ENCODE data around the gene NCKAP5L.

GRCh38 chr12:49828133-49829091 is at the start of gene NCKAP5L:
- no peak for TF ChIP-seq EZH2 (IDR thresholded peaks at IDR 0.05; ENCODE audit: low read depth, unreplicated experiment)
- no peak for TF ChIP-seq ZNF331 (CRISPR knock-in tag; IDR thresholded peaks at IDR 0.05; ENCODE audit: low read depth)
- TF ChIP-seq, protein P1, sequence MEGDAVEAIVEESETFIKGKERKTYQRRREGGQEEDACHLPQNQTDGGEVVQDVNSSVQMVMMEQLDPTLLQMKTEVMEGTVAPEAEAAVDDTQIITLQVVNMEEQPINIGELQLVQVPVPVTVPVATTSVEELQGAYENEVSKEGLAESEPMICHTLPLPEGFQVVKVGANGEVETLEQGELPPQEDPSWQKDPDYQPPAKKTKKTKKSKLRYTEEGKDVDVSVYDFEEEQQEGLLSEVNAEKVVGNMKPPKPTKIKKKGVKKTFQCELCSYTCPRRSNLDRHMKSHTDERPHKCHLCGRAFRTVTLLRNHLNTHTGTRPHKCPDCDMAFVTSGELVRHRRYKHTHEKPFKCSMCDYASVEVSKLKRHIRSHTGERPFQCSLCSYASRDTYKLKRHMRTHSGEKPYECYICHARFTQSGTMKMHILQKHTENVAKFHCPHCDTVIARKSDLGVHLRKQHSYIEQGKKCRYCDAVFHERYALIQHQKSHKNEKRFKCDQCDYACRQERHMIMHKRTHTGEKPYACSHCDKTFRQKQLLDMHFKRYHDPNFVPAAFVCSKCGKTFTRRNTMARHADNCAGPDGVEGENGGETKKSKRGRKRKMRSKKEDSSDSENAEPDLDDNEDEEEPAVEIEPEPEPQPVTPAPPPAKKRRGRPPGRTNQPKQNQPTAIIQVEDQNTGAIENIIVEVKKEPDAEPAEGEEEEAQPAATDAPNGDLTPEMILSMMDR (conservative IDR thresholded peaks at IDR 0.05; ENCODE audit: low read depth in 2 of 2), result no peak
- peak; percentile 77 for TF ChIP-seq POLR2AphosphoS5 (IDR thresholded peaks at IDR 0.05; ENCODE audit: low read depth)
- TF ChIP-seq EZH2phosphoT487 (IDR thresholded peaks at IDR 0.05; ENCODE audit: unreplicated experiment), result no peak
- TF ChIP-seq, protein P2, sequence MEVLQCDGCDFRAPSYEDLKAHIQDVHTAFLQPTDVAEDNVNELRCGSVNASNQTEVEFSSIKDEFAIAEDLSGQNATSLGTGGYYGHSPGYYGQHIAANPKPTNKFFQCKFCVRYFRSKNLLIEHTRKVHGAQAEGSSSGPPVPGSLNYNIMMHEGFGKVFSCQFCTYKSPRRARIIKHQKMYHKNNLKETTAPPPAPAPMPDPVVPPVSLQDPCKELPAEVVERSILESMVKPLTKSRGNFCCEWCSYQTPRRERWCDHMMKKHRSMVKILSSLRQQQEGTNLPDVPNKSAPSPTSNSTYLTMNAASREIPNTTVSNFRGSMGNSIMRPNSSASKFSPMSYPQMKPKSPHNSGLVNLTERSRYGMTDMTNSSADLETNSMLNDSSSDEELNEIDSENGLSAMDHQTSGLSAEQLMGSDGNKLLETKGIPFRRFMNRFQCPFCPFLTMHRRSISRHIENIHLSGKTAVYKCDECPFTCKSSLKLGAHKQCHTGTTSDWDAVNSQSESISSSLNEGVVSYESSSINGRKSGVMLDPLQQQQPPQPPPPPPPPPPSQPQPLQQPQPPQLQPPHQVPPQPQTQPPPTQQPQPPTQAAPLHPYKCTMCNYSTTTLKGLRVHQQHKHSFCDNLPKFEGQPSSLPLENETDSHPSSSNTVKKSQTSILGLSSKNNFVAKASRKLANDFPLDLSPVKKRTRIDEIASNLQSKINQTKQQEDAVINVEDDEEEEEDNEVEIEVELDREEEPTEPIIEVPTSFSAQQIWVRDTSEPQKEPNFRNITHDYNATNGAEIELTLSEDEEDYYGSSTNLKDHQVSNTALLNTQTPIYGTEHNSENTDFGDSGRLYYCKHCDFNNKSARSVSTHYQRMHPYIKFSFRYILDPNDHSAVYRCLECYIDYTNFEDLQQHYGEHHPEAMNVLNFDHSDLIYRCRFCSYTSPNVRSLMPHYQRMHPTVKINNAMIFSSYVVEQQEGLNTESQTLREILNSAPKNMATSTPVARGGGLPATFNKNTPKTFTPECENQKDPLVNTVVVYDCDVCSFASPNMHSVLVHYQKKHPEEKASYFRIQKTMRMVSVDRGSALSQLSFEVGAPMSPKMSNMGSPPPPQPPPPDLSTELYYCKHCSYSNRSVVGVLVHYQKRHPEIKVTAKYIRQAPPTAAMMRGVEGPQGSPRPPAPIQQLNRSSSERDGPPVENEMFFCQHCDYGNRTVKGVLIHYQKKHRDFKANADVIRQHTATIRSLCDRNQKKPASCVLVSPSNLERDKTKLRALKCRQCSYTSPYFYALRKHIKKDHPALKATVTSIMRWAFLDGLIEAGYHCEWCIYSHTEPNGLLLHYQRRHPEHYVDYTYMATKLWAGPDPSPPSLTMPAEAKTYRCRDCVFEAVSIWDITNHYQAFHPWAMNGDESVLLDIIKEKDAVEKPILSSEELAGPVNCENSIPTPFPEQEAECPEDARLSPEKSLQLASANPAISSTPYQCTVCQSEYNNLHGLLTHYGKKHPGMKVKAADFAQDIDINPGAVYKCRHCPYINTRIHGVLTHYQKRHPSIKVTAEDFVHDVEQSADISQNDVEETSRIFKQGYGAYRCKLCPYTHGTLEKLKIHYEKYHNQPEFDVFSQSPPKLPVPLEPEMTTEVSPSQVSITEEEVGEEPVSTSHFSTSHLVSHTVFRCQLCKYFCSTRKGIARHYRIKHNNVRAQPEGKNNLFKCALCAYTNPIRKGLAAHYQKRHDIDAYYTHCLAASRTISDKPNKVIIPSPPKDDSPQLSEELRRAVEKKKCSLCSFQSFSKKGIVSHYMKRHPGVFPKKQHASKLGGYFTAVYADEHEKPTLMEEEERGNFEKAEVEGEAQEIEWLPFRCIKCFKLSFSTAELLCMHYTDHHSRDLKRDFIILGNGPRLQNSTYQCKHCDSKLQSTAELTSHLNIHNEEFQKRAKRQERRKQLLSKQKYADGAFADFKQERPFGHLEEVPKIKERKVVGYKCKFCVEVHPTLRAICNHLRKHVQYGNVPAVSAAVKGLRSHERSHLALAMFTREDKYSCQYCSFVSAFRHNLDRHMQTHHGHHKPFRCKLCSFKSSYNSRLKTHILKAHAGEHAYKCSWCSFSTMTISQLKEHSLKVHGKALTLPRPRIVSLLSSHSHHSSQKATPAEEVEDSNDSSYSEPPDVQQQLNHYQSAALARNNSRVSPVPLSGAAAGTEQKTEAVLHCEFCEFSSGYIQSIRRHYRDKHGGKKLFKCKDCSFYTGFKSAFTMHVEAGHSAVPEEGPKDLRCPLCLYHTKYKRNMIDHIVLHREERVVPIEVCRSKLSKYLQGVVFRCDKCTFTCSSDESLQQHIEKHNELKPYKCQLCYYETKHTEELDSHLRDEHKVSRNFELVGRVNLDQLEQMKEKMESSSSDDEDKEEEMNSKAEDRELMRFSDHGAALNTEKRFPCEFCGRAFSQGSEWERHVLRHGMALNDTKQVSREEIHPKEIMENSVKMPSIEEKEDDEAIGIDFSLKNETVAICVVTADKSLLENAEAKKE (CRISPR knock-in tag; IDR thresholded peaks at IDR 0.05), result no peak
- TF ChIP-seq REST (IDR thresholded peaks at IDR 0.05; ENCODE audit: unreplicated experiment), result no peak
- TF ChIP-seq JUNB (IDR thresholded peaks at IDR 0.05; ENCODE audit: unreplicated experiment), result no peak
- TF ChIP-seq ETS1 (IDR thresholded peaks at IDR 0.05), result peak; percentile 42; the same call in 1 of the 2 replicates

Data from GM23338 (cell line).